Upper lobe of right lung (tissue), 1 donor: Measurements from ENCODE around the gene RSPO3. TPM values are rescaled to one million over a fixed set of nuclear protein-coding genes. Genes with fewer than 3 reads are reported as not detected.

Source experiments
- ATAC-seq: fragments of 200-7000 bp; cut with Tn5 transposase; one replicate; pipeline ENCODE4 v1.9.1; 2020; ENCODE audit warnings: mild to moderate bottlenecking, moderate library complexity
- DNase-seq: peaks from one replicate; pipeline ENCODE4 v3.0.0-alpha.2; 2020
- H3K27ac ChIP-seq: fragments of 200-600 bp; one replicate; pipeline ENCODE4 v1.8.0; 2022
- H3K27me3 ChIP-seq: fragments of 200-600 bp; one replicate; pipeline ENCODE4 v1.8.0; 2022; ENCODE audit warnings: mild to moderate bottlenecking
- H3K36me3 ChIP-seq: fragments of 200-600 bp; one replicate; pipeline ENCODE4 v1.8.0; 2022
- H3K4me1 ChIP-seq: fragments of 200-600 bp; one replicate; pipeline ENCODE4 v1.8.0; 2022
- H3K4me3 ChIP-seq: fragments of 200-600 bp; one replicate; pipeline ENCODE4 v1.8.0; 2022; ENCODE audit warnings: mild to moderate bottlenecking
- H3K9me3 ChIP-seq: fragments of 200-600 bp; one replicate; pipeline ENCODE4 v1.8.0; 2022
- intact Hi-C: fragments of 100-400 bp; cut with DNase I; formaldehyde crosslinking; loops from one replicate; pipeline ENCODE4 v1.11.0; 2022
- total RNA-seq: library from RNA; stranded (reverse); fragmentation: NEBNext Ultra II Directional; extraction: Animal tissue kit (Norgen Biotek cat#: 25700); gene quantifications from one replicate; pipeline ENCODE4 v1.2.1, GENCODE V29; 2021
- TF ChIP-seq, protein P1 (sequence below): fragments of 200-600 bp; IDR thresholded peaks from one replicate; pipeline ENCODE4 v1.8.0; 2022; ENCODE audit warnings: antibody characterized with exemption
- donor health status: DM: no; HTN: yes; CAD: no; lungs with severe emphysema.

The RSPO3 gene
- total RNA-seq, 1 donor from 2014 or later: 6.2 TPM

DNA sequence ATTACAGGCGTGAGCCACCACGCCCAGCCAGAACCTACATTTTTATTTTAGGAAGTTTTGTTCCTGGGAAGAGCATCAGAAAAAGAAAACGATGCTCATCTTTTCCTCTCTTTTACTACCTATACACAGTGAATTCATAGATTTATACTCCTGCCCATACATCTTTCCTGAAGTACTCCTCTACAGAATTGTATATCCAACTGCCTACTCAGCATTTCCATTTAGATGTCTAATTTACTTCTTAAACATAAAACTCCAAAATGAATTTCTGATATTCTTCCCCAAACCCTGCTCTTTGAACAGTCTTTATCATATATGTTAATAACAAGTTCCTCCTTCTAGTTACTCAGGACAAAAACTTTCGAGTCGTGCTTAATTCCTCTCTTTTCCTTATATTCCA lies 39.8 kb upstream of the RSPO3 start:
- intact Hi-C loops: no loop called here
- H3K9me3 ChIP-seq: no peaks in the 10 kb centered on the region
- H3K27me3 ChIP-seq: no peaks in the 10 kb centered on the region
- no peak overlapping the region for H3K27ac ChIP-seq
- TF ChIP-seq, protein P1, sequence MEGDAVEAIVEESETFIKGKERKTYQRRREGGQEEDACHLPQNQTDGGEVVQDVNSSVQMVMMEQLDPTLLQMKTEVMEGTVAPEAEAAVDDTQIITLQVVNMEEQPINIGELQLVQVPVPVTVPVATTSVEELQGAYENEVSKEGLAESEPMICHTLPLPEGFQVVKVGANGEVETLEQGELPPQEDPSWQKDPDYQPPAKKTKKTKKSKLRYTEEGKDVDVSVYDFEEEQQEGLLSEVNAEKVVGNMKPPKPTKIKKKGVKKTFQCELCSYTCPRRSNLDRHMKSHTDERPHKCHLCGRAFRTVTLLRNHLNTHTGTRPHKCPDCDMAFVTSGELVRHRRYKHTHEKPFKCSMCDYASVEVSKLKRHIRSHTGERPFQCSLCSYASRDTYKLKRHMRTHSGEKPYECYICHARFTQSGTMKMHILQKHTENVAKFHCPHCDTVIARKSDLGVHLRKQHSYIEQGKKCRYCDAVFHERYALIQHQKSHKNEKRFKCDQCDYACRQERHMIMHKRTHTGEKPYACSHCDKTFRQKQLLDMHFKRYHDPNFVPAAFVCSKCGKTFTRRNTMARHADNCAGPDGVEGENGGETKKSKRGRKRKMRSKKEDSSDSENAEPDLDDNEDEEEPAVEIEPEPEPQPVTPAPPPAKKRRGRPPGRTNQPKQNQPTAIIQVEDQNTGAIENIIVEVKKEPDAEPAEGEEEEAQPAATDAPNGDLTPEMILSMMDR: no peak
- H3K4me3 ChIP-seq: no peak overlapping the region
- no peaks in the 10 kb centered on the region for H3K36me3 ChIP-seq
- no peaks in the 10 kb centered on the region for H3K4me1 ChIP-seq
- DNase-seq (no peak), ATAC-seq (no peak)

- no peak for ATAC-seq
- no peak overlapping the region for H3K27ac ChIP-seq
- intact Hi-C loops: no loop called here
Observed at GRCh38 chr6:127079681-127080080, 38.8 kb upstream of the RSPO3 start.

GRCh38 chr6:127080081-127080480 lies 38.4 kb upstream of the RSPO3 start:
- ATAC-seq: no peak

More at GRCh38 chr6:127079681-127080080, 38.8 kb upstream of the RSPO3 start:
- Histone ChIP-seq H3K4me3 (no peak overlapping the region), H3K4me1 (no peaks in the 10 kb centered on the region), H3K27me3 (no peaks in the 10 kb centered on the region), H3K9me3 (no peaks in the 10 kb centered on the region), H3K36me3 (no peaks in the 10 kb centered on the region)
- DNase-seq: no peak
- TF ChIP-seq, protein P1: no peak

GRCh38 chr6:127083231-127083962 lies 35.1 kb upstream of the RSPO3 start:
- H3K36me3 ChIP-seq: no peaks in the 10 kb centered on the region
- no peaks in the 10 kb centered on the region for H3K9me3 ChIP-seq
- ATAC-seq (no peak), DNase-seq (no peak)
- no peaks in the 10 kb centered on the region for H3K27me3 ChIP-seq
- TF ChIP-seq, protein P1: no peak
- no peak overlapping the region for H3K4me3 ChIP-seq
- H3K27ac ChIP-seq: no peak overlapping the region
- no peaks in the 10 kb centered on the region for H3K4me1 ChIP-seq
- intact Hi-C loops: no loop called here

More at GRCh38 chr6:127080081-127080480, 38.4 kb upstream of the RSPO3 start:
- Histone ChIP-seq H3K4me1 (no peaks in the 10 kb centered on the region), H3K27me3 (no peaks in the 10 kb centered on the region), H3K4me3 (no peak overlapping the region), H3K36me3 (no peaks in the 10 kb centered on the region), H3K27ac (no peak overlapping the region), H3K9me3 (no peaks in the 10 kb centered on the region)
- TF ChIP-seq, protein P1: no peak
- no peak for DNase-seq
- intact Hi-C loops: no loop called here

GRCh38 chr6:127083963-127084310 lies 34.5 kb upstream of the RSPO3 start:
- TF ChIP-seq, protein P1: no peak
- intact Hi-C loops: no loop called here

More at GRCh38 chr6:127083963-127084310, 34.5 kb upstream of the RSPO3 start:
- Histone ChIP-seq H3K4me1 (no peaks in the 10 kb centered on the region), H3K27ac (no peak overlapping the region), H3K9me3 (no peaks in the 10 kb centered on the region), H3K36me3 (no peaks in the 10 kb centered on the region), H3K4me3 (no peak overlapping the region), H3K27me3 (no peaks in the 10 kb centered on the region)
- no peak for ATAC-seq
- no peak for DNase-seq
